K562 (cell line): Measurements from ENCODE around the gene TMEM86B. TPM values are rescaled to one million over a fixed set of nuclear protein-coding genes. Genes with fewer than 3 reads are reported as not detected.

ENCODE experiments used
- ARID3A ChIP-seq: IDR thresholded peaks from 2 replicates; pipeline ENCODE4 v1.6.1; 2012; ENCODE audit warnings: low read depth, low read length, improper control_type of control experiment, borderline replicate concordance
- BRD9 ChIP-seq: fragments of 450-650 bp; IDR thresholded peaks from 2 replicates; pipeline ENCODE4 v1.6.1; 2018; ENCODE audit warnings: low read depth; ENCODE audit not compliant: partially characterized antibody
- CTCF ChIP-seq, 3 experiments: IDR thresholded peaks in 2 of 3; conservative IDR thresholded peaks in 1 of 3; 2 replicates each; pipeline ENCODE4 v1.5.1; 2011 to 2012; ENCODE audit warnings: low read length in 3 of 3, mild to moderate bottlenecking in 3 of 3, control low read depth in 2 of 3, improper control_type of control experiment in 1 of 3, inconsistent platforms in 1 of 3, low read depth in 1 of 3, mixed read lengths in 1 of 3, moderate library complexity in 1 of 3; ENCODE audit not compliant: insufficient read depth in 2 of 3
- CTCFL ChIP-seq: IDR thresholded peaks from 2 replicates; pipeline ENCODE4 v1.6.1; 2011; ENCODE audit warnings: borderline replicate concordance, low read depth, mild to moderate bottlenecking, moderate library complexity, low read length; ENCODE audit not compliant: insufficient read depth, poor library complexity, severe bottlenecking
- FOXP1 ChIP-seq: sonication (generic); formaldehyde crosslinking; IDR thresholded peaks from 2 replicates; pipeline ENCODE4 v1.8.0; 2022; ENCODE audit warnings: mild to moderate bottlenecking, missing genetic modification reagents
- HNRNPLL ChIP-seq: fragments of 200-400 bp; formaldehyde crosslinking; IDR thresholded peaks from 2 replicates; pipeline ENCODE4 v1.6.1; 2017; ENCODE audit warnings: low read length, low read depth, mild to moderate bottlenecking; ENCODE audit not compliant: poor library complexity, severe bottlenecking
- KDM1A ChIP-seq, 2 experiments: fragments of 450-650 bp; IDR thresholded peaks; 2 replicates each; pipeline ENCODE4 v1.6.1; 2016; ENCODE audit warnings: mild to moderate bottlenecking in 2 of 2
- SMAD2 ChIP-seq: fragments of 150-350 bp; IDR thresholded peaks from 2 replicates; pipeline ENCODE4 v1.6.1; 2014; ENCODE audit warnings: low read depth, mild to moderate bottlenecking, low read length
- SMC3 ChIP-seq: conservative IDR thresholded peaks from 2 replicates; pipeline ENCODE4 v1.6.1; 2011; ENCODE audit warnings: low read depth, low read length, improper control_type of control experiment; ENCODE audit not compliant: insufficient read depth
- SP1 ChIP-seq: sonication (generic); formaldehyde crosslinking; IDR thresholded peaks from 2 replicates; pipeline ENCODE4 v1.8.1; 2022; ENCODE audit warnings: mild to moderate bottlenecking, missing genetic modification reagents
- ZNF384 ChIP-seq: IDR thresholded peaks from 2 replicates; pipeline ENCODE4 v1.6.1; 2012; ENCODE audit warnings: low read depth, low read length, improper control_type of control experiment
- ZNF766 ChIP-seq: fragments of 200-800 bp; sonication (Bioruptor generic); conservative IDR thresholded peaks from 2 replicates; pipeline ENCODE4 v1.6.1; 2016; ENCODE audit warnings: missing genetic modification characterization, missing compliant biosample characterization
- polyA plus RNA-seq, 8 experiments: library from polyadenylated mRNA; depleted of rRNA in 4 of 8; stranded (reverse) in 5 of 8; unstranded in 3 of 8; fragments of >200 nt; fragmentation: Nextera tagmentation in 2 of 8; fragmentation: Illumina TruSeq in 1 of 8; extraction: Ambion mirVana in 2 of 8; extraction: Trizol in 1 of 8; gene quantifications; 2 replicates each; pipeline versions ENCODE4 v1.2.1 to v1.2.3, GENCODE V29; 2011 to 2014; ENCODE audit warnings: inconsistent platforms in 1 of 8, missing spikeins in 1 of 8
- total RNA-seq, 7 experiments: library from RNA; depleted of rRNA in 6 of 7; stranded (reverse); fragments of >200 nt in 6 of 7; fragmentation: Illumina TruSeq in 2 of 7; extraction: Trizol in 2 of 7; gene quantifications; 2 replicates each; pipeline versions ENCODE4 v1.2.1 to v1.2.3, GENCODE V29; 2011 to 2021; ENCODE audit warnings: low replicate concordance in 1 of 7
- TF ChIP-seq, protein P1 (sequence below), 2 experiments: fragments of 450-650 bp; IDR thresholded peaks; 2 replicates each; pipeline ENCODE4 v1.6.1; 2016; ENCODE audit warnings: mild to moderate bottlenecking in 2 of 2, borderline replicate concordance in 1 of 2, low read depth in 1 of 2, moderate library complexity in 1 of 2

Gene TMEM86B
- total and polyA plus RNA-seq, 9 of the 15 experiments (the other 6 are each of a cell fraction or from before 2014, with no cell fraction given), result 0.28 to 7.9 (median 2.1) TPM

DNA sequence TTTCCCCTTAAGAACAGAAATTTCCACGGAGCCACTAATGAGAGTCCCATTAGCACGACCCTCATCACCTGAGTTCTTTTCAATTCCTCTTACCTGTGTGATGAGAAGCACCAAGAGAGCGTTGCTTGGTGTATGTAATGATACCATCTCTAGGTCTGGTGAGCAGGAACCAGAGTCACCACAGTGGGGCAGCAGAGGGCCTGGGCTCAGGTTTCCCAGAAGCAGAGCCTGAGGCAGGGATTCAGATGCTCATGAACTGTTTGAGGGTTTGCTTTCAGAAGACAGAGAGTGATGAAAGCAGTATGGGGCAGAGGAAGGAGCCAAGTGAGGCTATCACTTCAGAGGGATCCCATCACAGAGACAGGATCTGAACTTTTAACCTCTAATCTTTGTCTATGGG lies 16.1 kb downstream of the TMEM86B start (continued):
- TF ChIP-seq CTCFL, result peak; percentile 52
- TF ChIP-seq ZNF384, result peak; percentile 41; the same call in 1 of the 2 replicates
- peak; percentile 88 to 96 (median 95) for TF ChIP-seq CTCF (IDR thresholded peaks at IDR 0.05 in 2 of 3, conservative IDR thresholded peaks at IDR 0.05 in 1 of 3; ENCODE audit: insufficient read depth in 2 of 3, low read depth in 1 of 3, low read length in 3 of 3)
- TF ChIP-seq, protein P1, sequence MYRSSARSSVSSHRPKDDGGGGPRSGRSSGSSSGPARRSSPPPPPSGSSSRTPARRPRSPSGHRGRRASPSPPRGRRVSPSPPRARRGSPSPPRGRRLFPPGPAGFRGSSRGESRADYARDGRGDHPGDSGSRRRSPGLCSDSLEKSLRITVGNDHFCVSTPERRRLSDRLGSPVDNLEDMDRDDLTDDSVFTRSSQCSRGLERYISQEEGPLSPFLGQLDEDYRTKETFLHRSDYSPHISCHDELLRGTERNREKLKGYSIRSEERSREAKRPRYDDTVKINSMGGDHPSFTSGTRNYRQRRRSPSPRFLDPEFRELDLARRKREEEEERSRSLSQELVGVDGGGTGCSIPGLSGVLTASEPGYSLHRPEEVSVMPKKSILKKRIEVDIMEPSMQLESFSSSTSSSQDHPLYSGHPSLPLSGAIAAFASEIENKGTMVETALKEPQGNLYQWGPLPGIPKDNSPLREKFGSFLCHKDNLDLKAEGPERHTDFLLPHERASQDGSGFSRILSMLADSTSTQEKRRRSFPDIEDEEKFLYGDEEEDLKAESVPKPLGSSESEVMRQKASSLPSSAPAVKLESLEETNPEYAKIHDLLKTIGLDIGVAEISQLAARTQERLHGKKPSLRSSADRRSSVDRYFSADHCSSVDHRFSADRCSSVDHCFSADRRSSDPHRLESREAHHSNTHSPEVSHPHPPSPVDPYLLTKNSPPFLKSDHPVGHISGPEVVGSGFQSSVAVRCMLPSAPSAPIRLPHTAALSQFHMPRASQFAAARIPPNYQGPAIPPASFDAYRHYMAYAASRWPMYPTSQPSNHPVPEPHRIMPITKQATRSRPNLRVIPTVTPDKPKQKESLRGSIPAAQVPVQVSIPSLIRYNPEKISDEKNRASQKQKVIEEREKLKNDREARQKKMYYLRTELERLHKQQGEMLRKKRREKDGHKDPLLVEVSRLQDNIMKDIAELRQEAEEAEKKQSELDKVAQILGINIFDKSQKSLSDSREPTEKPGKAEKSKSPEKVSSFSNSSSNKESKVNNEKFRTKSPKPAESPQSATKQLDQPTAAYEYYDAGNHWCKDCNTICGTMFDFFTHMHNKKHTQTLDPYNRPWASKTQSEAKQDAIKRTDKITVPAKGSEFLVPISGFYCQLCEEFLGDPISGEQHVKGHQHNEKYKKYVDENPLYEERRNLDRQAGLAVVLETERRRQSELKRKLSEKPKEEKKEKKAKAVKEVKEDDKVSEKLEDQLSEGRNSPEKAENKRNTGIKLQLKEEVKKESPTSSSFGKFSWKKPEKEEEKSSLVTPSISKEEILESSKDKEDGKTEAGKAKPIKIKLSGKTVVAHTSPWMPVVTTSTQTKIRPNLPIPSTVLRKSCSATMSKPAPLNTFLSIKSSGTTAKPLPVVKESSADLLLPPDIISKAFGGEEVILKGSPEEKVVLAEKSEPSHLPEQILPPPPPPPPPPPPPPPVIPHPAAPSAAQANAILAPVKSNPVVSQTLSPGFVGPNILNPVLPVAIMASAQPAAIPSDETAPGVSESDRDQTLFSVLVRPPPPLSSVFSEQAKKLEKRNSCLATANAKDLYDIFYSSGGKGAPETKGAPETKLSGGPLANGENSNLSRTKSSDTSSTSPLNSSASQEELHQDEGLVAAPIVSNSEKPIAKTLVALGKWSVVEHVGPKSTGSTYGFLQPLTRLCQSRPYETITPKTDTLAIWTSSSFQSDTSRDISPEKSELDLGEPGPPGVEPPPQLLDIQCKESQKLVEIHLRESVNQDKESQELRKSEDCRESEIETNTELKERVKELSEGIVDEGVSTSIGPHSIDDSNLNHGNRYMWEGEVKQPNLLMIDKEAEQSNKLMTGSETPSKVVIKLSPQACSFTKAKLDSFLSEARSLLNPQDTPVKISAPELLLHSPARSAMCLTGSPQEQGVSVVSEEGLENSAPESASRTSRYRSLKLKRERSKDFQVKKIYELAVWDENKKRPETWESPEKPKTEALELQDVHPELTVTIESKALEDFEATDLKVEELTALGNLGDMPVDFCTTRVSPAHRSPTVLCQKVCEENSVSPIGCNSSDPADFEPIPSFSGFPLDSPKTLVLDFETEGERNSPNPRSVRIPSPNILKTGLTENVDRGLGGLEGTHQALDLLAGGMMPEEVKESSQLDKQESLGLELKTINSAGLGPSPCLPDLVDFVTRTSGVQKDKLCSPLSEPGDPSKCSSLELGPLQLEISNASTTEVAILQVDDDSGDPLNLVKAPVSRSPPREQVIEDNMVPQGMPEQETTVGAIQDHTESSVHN (IDR thresholded peaks at IDR 0.05; ENCODE audit: borderline replicate concordance in 1 of 2, low read depth in 1 of 2), result no peak
- TF ChIP-seq HNRNPLL, result no peak
- TF ChIP-seq BRD9, result peak; percentile 66
- TF ChIP-seq SP1 (CRISPR knock-in tag), result peak; percentile 49; the same call in 1 of the 2 replicates
- TF ChIP-seq ARID3A, result no peak
- 0 out of 2 replicates have a peak, but pooled peaks have one; percentile 40 for TF ChIP-seq FOXP1 (CRISPR knock-in tag)
- peak; percentile 73; the same call in 1 of the 2 replicates for TF ChIP-seq ZNF766
- peak in 1 of 2 experiments; percentile 45; a peak in 1 of 4 replicates for TF ChIP-seq KDM1A (IDR thresholded peaks at IDR 0.05)
- TF ChIP-seq SMC3, result peak; percentile 91
- TF ChIP-seq SMAD2, result no peak
